Ishikawa (cell line): ENCODE data around the gene CTDSPL2.

Experiments used
- EGR1 ChIP-seq: IDR thresholded peaks from 2 replicates; pipeline ENCODE4 v1.6.1; 2012
- EP300 ChIP-seq: IDR thresholded peaks from 2 replicates; pipeline ENCODE4 v1.6.1; 2012; ENCODE audit warnings: borderline replicate concordance
- FOXM1 ChIP-seq: IDR thresholded peaks from 2 replicates; pipeline ENCODE4 v1.6.1; 2012; ENCODE audit warnings: low read depth, borderline replicate concordance
- TAF1 ChIP-seq: IDR thresholded peaks from 2 replicates; pipeline ENCODE4 v1.6.1; 2012; ENCODE audit warnings: low read depth, mild to moderate bottlenecking
- ZBTB7A ChIP-seq: IDR thresholded peaks from 2 replicates; pipeline ENCODE4 v1.6.1; 2012; ENCODE audit warnings: low read depth
- TF ChIP-seq, protein P1 (sequence below): IDR thresholded peaks from 2 replicates; pipeline ENCODE4 v1.6.1; 2012; ENCODE audit warnings: low read depth, mild to moderate bottlenecking

DNA sequence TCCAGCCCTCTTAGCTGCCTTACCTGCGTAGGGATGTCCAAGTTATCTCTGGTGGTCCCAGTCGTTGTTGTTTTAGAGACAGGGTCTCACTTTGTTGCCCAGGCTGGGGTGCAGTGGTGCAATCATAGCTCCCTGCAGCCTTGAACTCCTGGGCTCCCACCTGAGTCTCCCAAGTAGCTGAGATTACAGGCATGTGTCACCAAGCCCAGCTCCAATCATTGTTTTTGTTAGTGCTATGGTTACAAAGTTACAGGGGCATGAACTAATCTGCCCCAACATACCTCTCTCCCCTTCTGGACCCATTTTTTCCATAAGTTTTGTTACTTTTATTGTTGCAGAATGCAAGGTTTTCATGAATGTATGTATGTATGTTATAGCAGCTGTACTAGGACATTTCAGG, 54.7 kb downstream of the CTDSPL2 start:
- TF ChIP-seq, protein P1, sequence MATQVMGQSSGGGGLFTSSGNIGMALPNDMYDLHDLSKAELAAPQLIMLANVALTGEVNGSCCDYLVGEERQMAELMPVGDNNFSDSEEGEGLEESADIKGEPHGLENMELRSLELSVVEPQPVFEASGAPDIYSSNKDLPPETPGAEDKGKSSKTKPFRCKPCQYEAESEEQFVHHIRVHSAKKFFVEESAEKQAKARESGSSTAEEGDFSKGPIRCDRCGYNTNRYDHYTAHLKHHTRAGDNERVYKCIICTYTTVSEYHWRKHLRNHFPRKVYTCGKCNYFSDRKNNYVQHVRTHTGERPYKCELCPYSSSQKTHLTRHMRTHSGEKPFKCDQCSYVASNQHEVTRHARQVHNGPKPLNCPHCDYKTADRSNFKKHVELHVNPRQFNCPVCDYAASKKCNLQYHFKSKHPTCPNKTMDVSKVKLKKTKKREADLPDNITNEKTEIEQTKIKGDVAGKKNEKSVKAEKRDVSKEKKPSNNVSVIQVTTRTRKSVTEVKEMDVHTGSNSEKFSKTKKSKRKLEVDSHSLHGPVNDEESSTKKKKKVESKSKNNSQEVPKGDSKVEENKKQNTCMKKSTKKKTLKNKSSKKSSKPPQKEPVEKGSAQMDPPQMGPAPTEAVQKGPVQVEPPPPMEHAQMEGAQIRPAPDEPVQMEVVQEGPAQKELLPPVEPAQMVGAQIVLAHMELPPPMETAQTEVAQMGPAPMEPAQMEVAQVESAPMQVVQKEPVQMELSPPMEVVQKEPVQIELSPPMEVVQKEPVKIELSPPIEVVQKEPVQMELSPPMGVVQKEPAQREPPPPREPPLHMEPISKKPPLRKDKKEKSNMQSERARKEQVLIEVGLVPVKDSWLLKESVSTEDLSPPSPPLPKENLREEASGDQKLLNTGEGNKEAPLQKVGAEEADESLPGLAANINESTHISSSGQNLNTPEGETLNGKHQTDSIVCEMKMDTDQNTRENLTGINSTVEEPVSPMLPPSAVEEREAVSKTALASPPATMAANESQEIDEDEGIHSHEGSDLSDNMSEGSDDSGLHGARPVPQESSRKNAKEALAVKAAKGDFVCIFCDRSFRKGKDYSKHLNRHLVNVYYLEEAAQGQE, result no peak
- TF ChIP-seq EGR1, result no peak
- TF ChIP-seq EP300, result no peak
- no peak for TF ChIP-seq ZBTB7A
- no peak for TF ChIP-seq FOXM1
- TF ChIP-seq TAF1, result no peak
